Measurements from ENCODE around the gene GUCA2A.
"Not testable (repeated sequence)": the region's sequence is repeated elsewhere in the genome, so short reads cannot be mapped to it uniquely, and the experiment has no call there.

Gene GUCA2A, protein sequence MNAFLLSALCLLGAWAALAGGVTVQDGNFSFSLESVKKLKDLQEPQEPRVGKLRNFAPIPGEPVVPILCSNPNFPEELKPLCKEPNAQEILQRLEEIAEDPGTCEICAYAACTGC

DNA sequence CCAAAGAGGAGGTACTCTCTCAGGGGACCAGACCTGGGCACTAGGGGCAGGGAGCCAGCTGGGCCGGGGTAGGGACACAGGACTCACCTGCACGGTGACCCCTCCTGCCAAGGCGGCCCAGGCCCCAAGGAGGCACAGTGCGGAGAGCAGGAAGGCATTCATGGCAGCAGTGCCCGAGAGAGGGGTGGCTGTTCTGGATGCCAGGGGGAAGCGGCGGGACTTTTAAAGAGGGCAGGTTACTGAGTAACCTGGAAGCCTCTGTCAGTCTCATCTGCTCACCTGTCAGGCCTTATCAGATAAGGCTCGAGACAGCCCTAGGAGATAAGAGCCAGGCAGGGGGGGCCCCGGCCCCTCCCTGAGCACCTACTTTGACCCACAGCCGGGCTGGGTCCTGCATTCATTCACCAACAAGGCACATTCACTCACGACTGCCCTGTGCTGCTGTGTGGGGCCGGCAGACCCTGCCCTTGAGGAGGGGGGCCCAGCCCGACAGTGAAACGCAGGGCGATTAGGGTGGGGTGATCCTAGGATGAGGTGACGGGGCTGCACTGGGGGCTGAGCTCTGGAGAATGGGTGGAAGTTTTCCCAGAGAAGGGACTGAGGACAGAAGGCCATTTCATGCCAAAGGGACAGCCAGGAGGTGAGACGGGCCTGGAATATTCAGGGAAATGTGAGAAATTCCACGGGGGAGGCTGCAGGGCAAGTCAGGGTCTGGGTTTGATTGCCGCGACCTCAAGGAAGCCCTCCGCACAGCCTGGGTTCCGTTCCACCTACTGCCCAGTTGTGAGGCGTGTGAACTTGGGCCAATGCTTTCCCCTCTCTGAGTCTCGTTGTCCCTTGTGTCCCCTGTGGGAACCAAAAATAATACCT lies at the start of gene GUCA2A:
Gene GUCA2A (minus strand): TSS at position 195 of the 870 bp plus-strand sequence. CDS start 33 bp downstream, at position 162.
- no peak for DNase-seq

DNA sequence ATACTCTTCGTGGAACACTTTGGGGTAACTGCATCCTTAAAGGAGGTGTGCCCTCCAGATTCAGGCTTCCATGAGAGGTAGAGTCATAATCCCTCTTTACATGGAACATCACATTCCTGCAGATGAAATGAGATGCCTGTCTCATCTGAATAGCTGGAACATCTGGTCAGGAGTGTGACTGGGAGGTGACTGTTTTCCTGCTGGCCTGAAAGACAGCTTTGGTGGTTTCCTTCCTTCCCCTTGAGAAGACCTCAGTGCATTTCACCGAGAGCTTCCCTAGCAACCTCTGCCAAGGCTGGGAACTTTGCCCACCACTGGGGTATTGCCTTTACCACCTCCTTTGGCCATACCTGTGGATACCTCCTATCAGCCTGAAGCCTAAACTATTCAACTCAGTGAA lies 46.7 kb upstream of the GUCA2A start:
- no peak for DNase-seq

DNA sequence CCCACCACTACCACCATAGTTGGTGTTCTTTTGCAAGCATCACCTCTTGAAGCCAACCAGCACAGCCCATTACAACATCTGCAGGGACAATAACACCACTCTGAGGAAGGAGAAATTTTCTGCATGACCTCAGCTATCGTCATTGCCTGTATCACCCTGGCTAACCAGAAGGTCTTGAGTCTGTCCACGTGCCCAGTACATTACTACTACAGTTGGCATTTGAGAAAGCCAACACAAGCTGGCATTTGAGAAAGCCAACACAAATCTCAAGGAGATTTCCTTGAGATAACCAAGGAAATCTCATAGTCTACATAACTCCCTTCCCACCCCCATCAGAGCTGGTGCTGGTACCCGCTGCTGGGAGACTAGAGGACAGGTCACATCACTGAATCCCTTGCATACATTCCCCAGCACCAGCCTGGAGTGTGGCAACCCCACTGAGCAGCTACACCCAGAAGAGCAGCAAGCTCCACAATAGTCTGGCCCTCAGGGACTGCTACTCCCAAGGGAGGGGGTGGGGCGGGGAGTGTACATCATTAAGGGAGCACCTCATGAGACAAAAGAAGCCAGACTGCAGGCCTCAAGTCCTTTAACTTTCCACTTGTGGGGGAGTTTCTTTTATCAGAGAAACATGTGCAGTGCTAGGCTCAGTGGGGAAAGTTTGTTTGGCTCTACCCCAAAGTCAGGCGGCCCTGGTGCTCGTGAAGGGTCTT lies 46.0 kb upstream of the GUCA2A start:
- DNase-seq, result no peak

GRCh38 chr1:42209526-42210251 lies 45.1 kb upstream of the GUCA2A start:
- no peak for DNase-seq

- not testable (repeated sequence) for DNase-seq
Measured at GRCh38 chr1:42206930-42207329, 42.4 kb upstream of the GUCA2A start.

DNA sequence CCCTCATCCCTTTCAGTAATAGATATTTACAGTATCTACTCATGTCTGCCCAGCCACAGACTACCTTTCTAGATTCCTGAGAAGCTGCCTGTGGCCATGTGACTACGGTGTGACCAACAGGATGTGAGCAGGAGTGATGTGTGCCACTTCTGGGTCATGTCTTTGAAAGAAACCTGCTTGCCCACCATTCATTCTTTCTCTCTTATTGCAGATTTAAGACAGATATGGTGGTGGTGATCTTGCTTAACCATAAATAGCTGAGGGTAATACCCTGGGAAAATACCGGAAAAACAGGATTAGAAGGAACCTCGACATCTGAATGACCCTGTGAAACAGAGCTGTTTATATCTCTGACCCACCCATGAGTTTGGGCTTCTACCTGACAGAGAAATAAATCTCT lies 41.6 kb upstream of the GUCA2A start:
- DNase-seq, result no peak

- DNase-seq, result no peak
Measured at GRCh38 chr1:42201986-42202385, 37.4 kb upstream of the GUCA2A start.

DNA sequence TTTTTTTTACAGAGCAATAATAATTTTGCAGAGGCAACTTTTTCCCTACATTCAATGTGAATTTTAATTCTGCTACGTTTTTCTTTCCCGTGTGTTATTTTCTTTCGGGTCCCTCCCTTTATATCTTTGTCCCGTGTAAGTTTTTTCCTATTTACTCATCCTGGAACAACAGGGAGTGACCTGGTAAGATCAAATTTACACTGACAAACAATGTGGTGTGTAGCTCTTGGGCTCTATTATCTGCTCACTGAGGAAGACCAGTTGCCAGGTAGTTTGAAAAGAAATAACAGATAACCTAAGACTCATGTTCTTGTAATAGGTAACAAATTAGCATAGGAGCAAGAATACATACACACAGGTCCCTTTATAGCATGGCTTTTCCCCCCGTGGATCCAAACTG lies 33.7 kb upstream of the GUCA2A start:
- no peak for DNase-seq

- DNase-seq, result no peak
Measured at GRCh38 chr1:42195841-42196240, 31.3 kb upstream of the GUCA2A start.

DNA sequence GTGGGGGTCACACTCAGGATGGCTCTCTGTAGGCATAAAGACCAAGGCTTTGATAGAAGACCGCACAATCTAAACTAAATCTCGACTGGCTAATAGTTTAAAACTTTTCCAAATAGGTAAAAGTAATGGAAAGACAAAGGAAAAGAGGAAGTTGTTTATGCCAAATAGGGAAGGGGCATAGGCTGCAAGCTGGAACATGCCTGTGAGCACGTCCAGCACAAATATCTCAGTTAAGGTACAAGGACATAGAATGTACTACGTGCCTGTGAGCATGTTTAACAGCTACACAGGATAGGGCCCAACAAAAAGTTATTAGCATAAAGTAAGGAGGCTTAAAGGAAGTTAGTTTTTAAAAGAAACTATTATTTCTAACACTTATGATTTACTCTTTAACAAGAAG lies 27.6 kb upstream of the GUCA2A start:
- DNase-seq, result no peak

DNA sequence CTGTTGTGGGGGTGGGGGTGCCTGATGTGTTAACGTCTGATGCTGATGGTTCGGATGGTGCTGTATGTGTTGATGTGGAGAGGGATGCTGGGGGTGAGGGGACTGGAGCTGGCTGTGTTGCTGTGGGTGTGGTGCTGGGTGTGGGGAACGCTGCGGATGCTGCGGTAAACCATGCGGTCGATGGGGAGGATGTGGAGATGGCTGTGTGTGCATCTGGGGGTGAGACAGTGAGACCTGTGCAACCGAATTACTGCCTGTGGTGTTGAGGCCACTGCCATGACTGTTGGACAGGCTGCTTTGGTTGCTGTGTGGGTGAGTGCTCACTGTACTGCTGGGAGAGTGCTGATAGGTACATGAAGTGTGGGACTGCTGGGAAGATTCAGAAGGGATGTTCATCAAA lies 26.8 kb upstream of the GUCA2A start:
- DNase-seq, result no peak

DNA sequence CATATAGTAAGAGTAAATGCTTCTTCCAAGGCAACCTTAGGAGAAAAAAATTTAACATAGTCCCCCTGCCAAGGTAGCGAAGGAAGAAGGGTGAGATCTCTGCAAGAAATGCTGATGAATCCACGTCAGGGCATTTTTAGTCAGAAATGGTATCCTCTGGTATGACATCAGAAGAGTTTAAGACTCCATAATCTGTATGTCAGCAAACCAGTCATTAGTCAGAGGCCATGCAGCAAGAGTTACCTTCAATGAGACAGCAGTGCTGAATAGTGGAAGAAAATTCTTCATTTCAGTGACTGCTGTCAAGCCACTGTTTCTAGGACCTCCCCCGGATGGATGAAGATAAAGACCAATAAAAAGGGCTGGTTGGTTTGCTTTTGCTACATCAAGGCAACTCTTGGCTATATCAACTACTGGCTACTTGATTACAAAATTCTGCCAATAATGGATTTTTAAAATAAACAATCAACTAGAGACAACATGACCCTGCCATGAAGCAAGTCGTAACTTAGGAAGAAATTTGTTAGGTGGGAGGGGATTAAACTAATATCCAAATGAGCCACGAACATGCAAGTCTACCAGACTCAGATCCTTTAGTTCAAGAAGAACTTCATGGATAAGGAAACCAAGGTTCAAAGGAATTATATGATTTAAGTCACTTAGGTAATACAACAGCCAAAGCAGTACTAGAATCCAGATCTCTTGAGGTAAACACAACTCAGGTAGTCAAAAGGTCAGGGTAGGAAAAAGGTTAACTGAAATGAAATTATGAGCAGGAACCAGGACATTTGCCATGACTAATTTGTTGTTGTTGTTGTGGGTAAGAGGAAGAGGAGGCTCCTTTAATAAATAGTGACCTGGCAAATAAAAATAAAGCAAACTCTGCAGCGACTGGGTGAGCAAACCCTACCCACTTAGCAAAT lies 25.6 kb upstream of the GUCA2A start:
- no peak for DNase-seq

GRCh38 chr1:42186152-42186551 lies 21.6 kb upstream of the GUCA2A start:
- DNase-seq, result no peak

- DNase-seq, result no peak
Measured at GRCh38 chr1:42184616-42185015, 20.1 kb upstream of the GUCA2A start.

GRCh38 chr1:42183957-42184268 lies 19.4 kb upstream of the GUCA2A start:
- DNase-seq, result no peak

GRCh38 chr1:42183210-42183956 lies 18.8 kb upstream of the GUCA2A start:
- no peak for DNase-seq

DNA sequence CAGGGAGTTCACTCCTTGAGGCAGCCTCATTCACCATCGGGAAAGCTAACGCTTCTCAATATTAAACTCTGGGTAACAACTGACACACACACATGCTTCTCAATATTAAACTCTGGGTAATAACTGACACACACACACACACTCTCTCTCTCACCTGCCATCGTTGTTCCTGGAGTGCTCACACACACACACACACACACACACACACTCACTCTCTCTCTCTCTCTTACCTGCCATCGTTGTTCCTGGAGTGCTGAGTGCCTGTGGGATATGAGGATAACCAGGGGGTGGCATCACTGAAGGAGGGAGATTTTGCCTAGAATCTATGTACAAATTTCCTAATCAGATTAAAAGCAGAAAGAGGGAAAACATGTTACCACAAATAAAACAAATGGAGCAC lies 17.1 kb upstream of the GUCA2A start:
- DNase-seq, result no peak

DNA sequence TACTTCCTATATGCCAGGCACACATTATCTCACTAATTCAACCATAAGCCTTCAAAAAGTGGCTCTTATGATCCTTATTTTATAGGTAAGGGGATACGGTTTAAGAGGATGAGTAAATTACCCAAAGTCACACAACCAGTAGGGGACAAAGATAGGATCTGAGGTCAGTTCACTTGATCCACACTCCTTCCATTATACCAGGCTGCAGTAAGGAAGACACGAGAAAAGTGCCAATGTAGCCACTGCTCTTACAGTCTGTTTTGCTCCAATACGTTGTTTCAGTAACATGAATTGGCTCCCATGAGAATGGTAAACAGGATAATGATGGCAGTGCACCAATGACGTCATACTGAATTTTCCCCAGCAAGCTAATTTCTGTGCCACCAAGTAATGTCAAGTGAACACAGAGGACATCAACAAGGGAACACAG lies 15.4 kb upstream of the GUCA2A start:
- DNase-seq, result no peak

DNA sequence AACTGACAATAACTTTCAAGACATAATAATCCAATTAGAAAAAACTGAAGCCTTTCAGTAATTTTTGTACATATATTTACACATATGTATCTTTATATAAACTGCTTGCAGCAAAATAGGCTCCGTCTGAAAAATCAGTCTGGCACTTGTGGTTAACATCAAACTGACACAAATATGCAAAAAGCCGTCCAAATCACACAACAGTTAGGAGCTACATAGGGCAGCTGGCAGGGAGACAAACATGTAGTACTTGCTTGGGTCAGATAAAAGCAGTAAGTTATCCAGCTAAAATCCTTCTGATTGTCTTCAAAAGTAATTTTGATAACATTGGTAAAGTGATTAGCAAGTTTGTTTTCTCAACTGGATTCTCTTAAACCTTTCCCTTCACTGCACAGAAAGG lies 14.7 kb upstream of the GUCA2A start:
- DNase-seq, result no peak

DNA sequence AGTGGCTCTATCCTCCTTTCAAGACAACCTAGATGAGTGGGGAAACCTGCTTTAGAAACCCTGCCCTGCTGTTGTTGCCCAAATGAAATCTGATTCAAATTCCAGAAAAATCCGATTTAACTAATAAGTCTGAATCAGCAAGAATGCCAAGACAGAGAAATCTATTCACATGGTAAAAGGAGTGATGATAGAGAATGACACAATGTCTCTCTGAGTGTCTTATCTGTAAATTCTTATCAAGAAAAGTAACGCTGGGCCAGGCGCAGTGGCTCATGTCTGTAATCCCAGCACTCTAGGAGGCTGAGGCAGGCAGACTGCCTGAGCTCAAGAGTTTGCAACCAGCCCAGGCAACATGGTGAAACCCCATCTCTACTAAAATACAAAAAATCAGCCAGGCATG lies 13.7 kb upstream of the GUCA2A start:
- no peak for DNase-seq
